Uterus (tissue), 2 donors: ENCODE data around the gene HMG20B.

ENCODE experiments used
- POLR2A ChIP-seq, 2 donors: fragments of 450-650 bp; IDR thresholded peaks; one replicate each; pipeline ENCODE4 v1.6.1; 2016; ENCODE audit warnings: antibody characterized with exemption in 2 of 2, mild to moderate bottlenecking in 1 of 2, moderate library complexity in 1 of 2
- TF ChIP-seq, protein P1 (sequence below), 4 experiments: fragments of 200-600 bp in 2 of 4; fragments of 450-650 bp in 2 of 4; sonication (generic) in 2 of 4; IDR thresholded peaks; one replicate each; pipeline ENCODE4 v1.5.1; 2016 to 2019; ENCODE audit warnings: antibody characterized with exemption in 4 of 4, mild to moderate bottlenecking in 2 of 4, moderate library complexity in 1 of 4

DNA sequence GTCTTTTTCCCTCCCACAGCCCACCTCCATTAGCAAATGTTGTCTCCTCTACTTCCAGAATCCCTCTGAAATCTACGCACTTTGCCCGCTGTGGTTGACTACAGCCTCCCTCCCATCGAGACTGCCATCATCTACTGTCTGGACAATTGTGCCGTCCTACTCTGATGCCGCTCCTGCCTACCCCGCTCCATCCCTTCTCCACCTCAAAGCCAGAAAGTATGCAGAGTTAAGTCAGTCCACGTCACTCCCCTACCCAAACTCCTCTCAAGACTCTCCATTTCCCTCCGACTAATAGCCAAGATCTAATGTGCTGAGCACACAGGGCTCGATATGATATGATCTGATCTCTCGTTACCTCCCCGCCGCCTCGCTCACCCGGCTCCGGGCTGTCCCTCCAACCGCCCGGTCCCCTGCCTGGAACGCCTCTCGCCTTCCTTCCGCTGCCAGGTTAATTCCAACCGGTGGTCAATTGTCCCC, 53.3 kb downstream of the HMG20B start:
- TF ChIP-seq, protein P1, sequence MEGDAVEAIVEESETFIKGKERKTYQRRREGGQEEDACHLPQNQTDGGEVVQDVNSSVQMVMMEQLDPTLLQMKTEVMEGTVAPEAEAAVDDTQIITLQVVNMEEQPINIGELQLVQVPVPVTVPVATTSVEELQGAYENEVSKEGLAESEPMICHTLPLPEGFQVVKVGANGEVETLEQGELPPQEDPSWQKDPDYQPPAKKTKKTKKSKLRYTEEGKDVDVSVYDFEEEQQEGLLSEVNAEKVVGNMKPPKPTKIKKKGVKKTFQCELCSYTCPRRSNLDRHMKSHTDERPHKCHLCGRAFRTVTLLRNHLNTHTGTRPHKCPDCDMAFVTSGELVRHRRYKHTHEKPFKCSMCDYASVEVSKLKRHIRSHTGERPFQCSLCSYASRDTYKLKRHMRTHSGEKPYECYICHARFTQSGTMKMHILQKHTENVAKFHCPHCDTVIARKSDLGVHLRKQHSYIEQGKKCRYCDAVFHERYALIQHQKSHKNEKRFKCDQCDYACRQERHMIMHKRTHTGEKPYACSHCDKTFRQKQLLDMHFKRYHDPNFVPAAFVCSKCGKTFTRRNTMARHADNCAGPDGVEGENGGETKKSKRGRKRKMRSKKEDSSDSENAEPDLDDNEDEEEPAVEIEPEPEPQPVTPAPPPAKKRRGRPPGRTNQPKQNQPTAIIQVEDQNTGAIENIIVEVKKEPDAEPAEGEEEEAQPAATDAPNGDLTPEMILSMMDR (IDR thresholded peaks at IDR 0.05), result no peak
- no peak for TF ChIP-seq POLR2A (IDR thresholded peaks at IDR 0.05)
